C1 segment of cervical spinal cord (tissue), 14 donors: ENCODE data around the gene GABRP.
"Not testable (repeated sequence)": the region's sequence is repeated elsewhere in the genome, so short reads cannot be mapped to it uniquely, and the experiment has no call there.

Experiments used
- DNase-seq, 14 donors: peaks; one replicate each; lab custom pipeline; 2025; lab: John Stamatoyannopoulos, UW

Gene GABRP

GRCh38 chr5:170792878-170793277, 9.4 kb downstream of the GABRP start:
- no peak for DNase-seq

DNA sequence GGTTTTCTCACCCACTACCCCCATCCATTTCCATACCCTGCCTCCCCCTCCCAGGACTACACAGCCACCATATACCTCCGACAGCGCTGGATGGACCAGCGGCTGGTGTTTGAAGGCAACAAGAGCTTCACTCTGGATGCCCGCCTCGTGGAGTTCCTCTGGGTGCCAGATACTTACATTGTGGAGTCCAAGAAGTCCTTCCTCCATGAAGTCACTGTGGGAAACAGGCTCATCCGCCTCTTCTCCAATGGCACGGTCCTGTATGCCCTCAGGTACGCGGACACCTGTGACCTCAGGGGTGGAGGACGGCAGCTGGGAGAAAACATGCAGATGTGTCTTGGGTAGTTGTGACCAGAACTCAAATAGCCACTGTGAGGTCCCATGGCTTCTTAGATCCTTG, 11.6 kb downstream of the GABRP start:
- no peak for DNase-seq

DNA sequence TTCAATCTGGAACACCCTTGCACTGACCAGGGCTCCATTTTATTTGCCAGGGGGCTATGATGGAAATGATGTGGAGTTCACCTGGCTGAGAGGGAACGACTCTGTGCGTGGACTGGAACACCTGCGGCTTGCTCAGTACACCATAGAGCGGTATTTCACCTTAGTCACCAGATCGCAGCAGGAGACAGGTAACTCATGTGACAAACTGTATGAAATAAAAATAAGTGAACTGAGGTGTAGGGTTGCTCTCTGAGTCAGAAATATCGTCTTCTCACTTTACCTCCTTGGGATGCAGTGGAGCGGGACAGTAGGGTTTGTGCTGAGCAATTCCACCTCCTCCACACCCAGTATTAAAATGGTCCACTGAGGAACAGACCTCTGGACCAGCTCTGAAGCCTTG, 22.1 kb downstream of the GABRP start:
- no peak for DNase-seq

DNA sequence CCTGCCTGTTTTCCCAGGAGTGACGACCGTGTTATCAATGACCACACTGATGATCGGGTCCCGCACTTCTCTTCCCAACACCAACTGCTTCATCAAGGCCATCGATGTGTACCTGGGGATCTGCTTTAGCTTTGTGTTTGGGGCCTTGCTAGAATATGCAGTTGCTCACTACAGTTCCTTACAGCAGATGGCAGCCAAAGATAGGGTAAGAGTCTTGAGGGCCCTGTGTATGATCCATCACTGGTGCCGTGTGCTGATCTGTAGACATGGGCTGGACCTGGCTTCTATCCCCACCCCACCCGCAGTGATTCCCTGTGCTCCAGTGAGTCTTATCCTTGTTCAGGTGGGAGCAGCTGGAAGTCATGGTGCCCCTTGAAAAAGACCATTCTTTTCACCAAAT, 26.0 kb downstream of the GABRP start:
- peak in 8 of 14 donors; percentile 1 to 38 (median 10) for DNase-seq

DNA sequence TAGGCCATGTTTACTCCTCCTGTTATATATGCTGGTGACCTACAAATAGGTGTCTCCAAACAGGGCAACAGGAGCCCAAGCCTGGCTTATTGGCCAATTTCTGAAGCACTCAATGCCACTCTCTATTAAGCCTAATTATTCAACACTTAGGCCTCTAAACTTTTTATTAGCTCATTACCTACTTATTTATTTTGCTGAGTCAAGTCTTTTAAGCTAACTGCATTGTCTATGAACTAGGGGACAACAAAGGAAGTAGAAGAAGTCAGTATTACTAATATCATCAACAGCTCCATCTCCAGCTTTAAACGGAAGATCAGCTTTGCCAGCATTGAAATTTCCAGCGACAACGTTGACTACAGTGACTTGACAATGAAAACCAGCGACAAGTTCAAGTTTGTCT, 28.2 kb downstream of the GABRP start:
- DNase-seq = no peak

- DNase-seq = no peak
These were observed 29.7 kb downstream of the GABRP start for GRCh38 chr5:170813231-170813630.

GRCh38 chr5:170817195-170817594, 33.7 kb downstream of the GABRP start:
- DNase-seq = no peak

DNA sequence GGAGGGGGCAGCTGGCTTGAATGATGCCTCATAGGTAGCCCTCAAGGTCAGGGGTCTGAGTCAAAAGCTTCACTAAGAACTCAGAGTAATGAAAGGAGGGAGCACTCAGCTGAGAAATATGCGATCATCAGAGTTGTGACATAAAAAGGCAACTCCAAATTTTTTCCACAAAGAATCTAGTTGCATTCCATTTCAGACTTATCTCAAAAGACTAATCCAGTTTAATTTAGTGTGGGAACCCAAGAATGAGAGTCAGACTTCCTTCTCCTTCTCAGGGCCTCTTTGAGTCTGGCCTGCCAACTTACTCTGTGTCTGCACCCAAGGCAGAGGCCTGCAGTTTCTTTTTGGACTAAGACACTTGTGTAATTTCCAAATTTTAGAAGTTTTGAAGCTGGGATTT, 34.7 kb downstream of the GABRP start:
- DNase-seq = no peak

GRCh38 chr5:170819824-170820223, 36.3 kb downstream of the GABRP start:
- DNase-seq = no peak

DNA sequence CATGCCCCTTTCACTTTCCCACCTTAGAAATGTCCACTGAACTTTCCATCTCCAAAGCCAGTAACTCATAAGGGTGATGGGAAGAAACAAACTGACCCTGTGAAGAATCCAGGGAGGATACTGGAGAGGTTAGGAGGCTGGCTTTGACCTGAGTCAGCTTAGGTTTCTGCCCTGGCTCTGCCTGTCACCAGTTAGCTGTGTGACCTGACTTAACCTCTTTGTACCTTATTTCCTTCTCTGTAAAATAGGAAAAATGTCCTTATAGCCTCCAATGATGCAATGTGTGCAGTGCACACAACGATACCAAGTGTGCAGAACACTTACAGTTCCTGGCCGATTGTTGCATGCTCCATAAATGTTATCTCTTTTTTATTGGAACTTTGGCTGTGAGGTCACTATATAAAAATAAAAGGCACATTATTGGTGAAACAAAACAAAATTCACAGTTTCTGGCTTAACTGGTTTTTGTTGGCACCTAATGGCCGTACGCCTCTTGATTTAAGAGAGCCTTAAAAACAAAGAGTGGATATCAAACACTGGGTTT, 37.8 kb downstream of the GABRP start:
- no peak for DNase-seq

DNA sequence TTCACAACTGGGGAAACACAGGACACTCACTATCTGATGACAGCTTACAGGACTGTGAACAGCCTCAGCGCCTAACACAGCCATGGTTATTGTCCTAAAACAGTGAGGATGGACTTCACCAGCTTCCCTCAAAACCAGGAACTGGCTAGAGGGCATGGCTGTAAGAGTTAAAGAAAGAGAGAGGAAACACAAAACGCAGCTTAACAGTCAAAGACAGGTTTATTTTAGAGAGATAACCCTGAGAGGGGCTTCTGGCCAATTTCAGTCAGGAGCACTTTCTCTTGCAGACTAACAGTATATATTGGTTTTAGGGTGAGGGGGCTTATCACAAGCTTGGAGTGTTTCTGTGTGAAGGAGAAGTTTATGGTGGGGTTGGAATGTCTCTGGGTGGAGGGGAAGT, 42.6 kb downstream of the GABRP start:
- no peak for DNase-seq

DNA sequence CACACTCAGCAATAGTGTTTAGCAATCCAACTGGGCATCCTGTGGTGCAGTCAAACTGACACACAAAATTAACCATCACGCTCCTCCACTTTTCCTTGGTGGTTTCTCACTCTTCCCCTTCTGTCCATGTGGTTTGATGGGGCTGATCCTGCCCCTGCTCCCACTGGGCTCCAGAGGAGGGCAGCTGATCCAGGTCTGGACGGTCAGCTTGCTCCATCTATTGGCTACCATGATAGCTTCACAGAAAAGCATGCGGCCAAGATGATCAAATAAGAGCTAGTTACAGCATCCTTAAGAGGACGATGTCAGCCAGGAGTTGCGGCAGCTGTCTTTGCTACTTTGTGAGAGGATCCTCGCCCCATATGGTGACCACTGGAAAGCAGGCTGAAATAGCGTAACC, 48.7 kb downstream of the GABRP start:
- DNase-seq = no peak

DNA sequence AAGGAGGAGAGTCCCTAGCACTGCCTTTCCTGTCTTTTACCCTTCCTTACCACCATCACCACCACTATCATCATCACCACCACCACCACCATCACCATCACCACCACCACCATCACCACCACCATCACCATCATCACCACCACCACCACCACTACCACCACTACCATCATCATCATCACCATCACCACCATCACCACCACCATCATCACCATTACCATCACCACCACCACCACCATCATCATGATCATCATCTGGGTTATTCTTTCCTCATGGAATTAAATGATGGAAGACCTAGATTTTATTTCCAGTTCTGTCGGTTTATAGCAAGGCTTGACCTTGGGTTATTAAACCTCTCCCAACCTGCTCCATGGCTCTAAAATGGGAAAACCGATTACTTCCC, 50.5 kb downstream of the GABRP start:
- DNase-seq = not testable (repeated sequence)

- no peak for DNase-seq
These were observed 52.7 kb downstream of the GABRP start for GRCh38 chr5:170836226-170836625.

DNA sequence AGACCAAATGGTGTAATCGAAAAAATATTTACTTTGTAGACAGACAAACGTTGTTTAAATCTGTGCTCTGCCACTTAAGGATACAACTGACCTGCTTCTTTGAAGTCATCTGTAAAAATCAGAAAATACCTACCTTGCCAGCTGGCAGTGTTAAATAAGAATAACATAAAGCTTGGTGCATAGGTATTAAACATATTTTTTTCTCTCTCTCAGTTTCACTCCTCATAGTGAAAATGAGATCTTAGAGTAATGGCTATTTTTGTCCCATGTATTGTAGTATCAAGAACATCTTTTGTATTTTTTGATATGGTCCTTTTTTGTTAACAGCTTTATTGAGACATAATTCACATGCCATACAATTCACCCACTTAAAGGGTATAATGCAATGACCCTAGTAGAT, 60.3 kb downstream of the GABRP start:
- no peak for DNase-seq

GRCh38 chr5:170844651-170845050, 61.1 kb downstream of the GABRP start:
- DNase-seq = no peak

- DNase-seq = no peak
These were observed 62.9 kb downstream of the GABRP start for GRCh38 chr5:170846416-170846815.

DNA sequence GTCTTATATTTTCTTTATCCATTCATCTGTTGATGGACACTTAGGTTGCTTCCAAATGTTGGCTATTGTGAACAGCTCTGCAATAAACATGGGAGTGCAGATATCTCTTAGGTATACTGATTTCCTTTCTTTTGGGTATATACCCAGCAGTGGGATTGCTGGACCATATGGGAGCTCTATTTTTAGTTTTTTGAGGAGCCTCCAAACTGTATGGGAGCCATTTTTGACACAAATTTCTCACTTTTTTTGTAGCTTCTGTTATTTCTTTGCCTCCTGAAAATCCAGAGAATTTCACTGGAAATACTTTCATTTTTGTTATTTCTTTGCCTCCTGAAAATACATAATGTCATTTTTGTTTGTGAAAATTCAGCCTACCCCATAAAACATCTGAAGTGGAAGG, 63.3 kb downstream of the GABRP start:
- DNase-seq = no peak

DNA sequence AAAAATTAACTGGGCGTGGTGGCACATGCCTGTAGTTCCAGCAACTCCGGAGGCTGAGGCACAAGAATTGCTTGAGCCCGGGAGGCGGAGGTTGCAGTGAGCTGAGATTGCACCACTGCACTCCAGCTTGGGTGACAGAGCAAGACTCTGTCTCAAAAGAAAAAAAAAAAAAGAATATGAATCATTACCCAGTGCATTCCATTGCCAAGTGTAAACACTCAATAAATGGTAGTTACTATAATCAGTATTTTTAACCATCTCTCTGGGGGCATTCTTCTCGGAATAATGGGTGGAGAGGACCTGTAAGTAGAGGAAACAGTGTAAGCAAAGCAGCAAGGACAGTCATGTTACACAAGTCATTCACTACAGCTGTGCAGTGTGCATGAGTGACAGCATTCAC, 64.5 kb downstream of the GABRP start:
- DNase-seq = no peak

GRCh38 chr5:170849374-170849773, 65.8 kb downstream of the GABRP start:
- DNase-seq = no peak

DNA sequence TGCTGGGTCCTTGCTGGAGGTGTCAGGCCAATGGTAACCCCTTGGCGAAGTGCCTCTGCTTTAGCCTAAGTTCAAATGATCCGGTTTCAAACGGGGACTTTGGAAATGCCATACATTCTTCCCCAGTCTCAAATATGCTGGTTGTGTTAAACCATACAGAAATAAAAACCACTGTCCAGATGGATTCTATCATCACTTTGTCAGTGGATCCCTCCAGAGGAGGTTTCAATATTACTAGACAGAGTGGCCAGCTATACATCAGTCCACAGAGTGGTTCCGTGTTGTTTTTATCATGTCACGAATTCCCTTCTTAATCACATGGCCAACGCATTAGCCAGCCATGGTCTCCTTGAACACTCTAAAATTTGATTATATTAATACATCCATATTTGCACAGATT, 71.0 kb downstream of the GABRP start:
- DNase-seq = no peak

GRCh38 chr5:170857066-170857465, 73.5 kb downstream of the GABRP start:
- DNase-seq = no peak

DNA sequence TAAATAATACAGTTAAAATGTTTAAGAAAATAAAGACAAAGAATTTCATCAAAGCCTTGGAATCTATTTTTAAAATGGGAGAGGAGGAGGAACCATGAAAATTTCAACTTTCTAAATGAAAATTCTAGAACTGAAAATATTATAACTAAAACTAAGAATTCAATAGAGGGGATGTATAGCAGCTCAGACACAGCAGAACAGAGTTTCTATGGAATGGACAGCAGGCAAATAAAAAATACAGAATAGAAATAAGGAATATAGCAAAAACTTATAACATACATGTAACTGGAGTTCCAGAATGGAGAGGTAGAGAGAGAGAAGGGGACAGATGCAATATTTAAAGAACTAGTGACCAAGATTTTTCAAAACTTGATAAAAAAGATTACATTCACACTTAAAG, 76.9 kb downstream of the GABRP start:
- no peak for DNase-seq

- no peak for DNase-seq
These were observed 77.5 kb downstream of the GABRP start for GRCh38 chr5:170860818-170861666.
